GM23338 (cell line): ENCODE measurements around the gene PDE4D. TPM values are rescaled to one million over a fixed set of nuclear protein-coding genes. Genes with fewer than 3 reads are reported as not detected.

Source experiments
- ATAC-seq: fragments of 200-7000 bp; cut with Tn5 transposase; 3 replicates; pipeline ENCODE4 v1.9.1; 2020
- DNase-seq: peaks from one replicate; pipeline ENCODE4 v3.0.0-alpha.2; 2015; ENCODE audit warnings: low spot score
- H2AFZ ChIP-seq: fragments of 200-600 bp; sonication (generic); 2 replicates; pipeline ENCODE4 v1.8.0; 2016; ENCODE audit warnings: antibody characterized with exemption, mild to moderate bottlenecking, moderate library complexity
- H3F3A ChIP-seq: fragments of 200-600 bp; sonication (generic); replicated peaks from 2 replicates; pipeline ENCODE4 v1.8.0; 2017; ENCODE audit warnings: antibody characterized with exemption, mixed run types, low read depth
- H3K27ac ChIP-seq: fragments of 200-600 bp; sonication (generic); 2 replicates; pipeline ENCODE4 v1.6.1; 2016; ENCODE audit warnings: low read depth
- H3K27me3 ChIP-seq: fragments of 200-600 bp; sonication (generic); 2 replicates; pipeline ENCODE4 v1.8.0; 2016; ENCODE audit warnings: mild to moderate bottlenecking, mixed run types, moderate library complexity; ENCODE audit not compliant: insufficient read depth
- H3K36me3 ChIP-seq: fragments of 200-600 bp; sonication (generic); 2 replicates; pipeline ENCODE4 v1.8.0; 2016; ENCODE audit warnings: mild to moderate bottlenecking; ENCODE audit not compliant: insufficient read depth
- H3K4me1 ChIP-seq: fragments of 200-600 bp; sonication (generic); 2 replicates; pipeline ENCODE4 v1.8.0; 2016; ENCODE audit warnings: mild to moderate bottlenecking, moderate library complexity; ENCODE audit not compliant: insufficient read depth
- H3K4me2 ChIP-seq: fragments of 200-600 bp; sonication (generic); 2 replicates; pipeline ENCODE4 v1.7.1; 2017; ENCODE audit warnings: mixed run types
- H3K4me3 ChIP-seq: fragments of 200-600 bp; sonication (generic); 2 replicates; pipeline ENCODE4 v1.6.1; 2016; ENCODE audit warnings: mixed run types
- H3K79me2 ChIP-seq: fragments of 200-600 bp; sonication (generic); replicated peaks from 2 replicates; pipeline ENCODE4 v1.8.0; 2017; ENCODE audit warnings: mild to moderate bottlenecking; ENCODE audit not compliant: insufficient read depth
- H3K9me2 ChIP-seq: fragments of 200-600 bp; sonication (generic); 2 replicates; pipeline ENCODE4 v1.8.0; 2017; ENCODE audit not compliant: insufficient read depth
- H4K20me1 ChIP-seq: fragments of 200-600 bp; sonication (generic); replicated peaks from 2 replicates; pipeline ENCODE4 v1.8.0; 2017; ENCODE audit warnings: mild to moderate bottlenecking; ENCODE audit not compliant: insufficient read depth
- H3K27ac Mint-ChIP-seq: 2 replicates; pipeline ENCODE4 v1.8.0; 2020; ENCODE audit warnings: inconsistent platforms, mild to moderate bottlenecking, moderate library complexity, mixed read lengths
- H3K27me3 Mint-ChIP-seq: 3 replicates; pipeline ENCODE4 v1.8.0; 2022; ENCODE audit warnings: low read depth, mild to moderate bottlenecking, moderate library complexity, mixed read lengths, inconsistent platforms; ENCODE audit not compliant: insufficient read depth, poor library complexity
- H3K36me3 Mint-ChIP-seq: 3 replicates; pipeline ENCODE4 v1.8.0; 2021; ENCODE audit warnings: low read depth, mild to moderate bottlenecking, inconsistent platforms, moderate library complexity, mixed read lengths
- H3K4me1 Mint-ChIP-seq: 3 replicates; pipeline ENCODE4 v1.8.0; 2020; ENCODE audit warnings: mild to moderate bottlenecking, inconsistent platforms, mixed read lengths
- H3K4me3 Mint-ChIP-seq: 3 replicates; pipeline ENCODE4 v1.8.0; 2021; ENCODE audit warnings: moderate library complexity, mild to moderate bottlenecking, inconsistent platforms, mixed read lengths
- H3K9me3 Mint-ChIP-seq: 3 replicates; pipeline ENCODE4 v1.8.0; 2020; ENCODE audit warnings: moderate library complexity, mild to moderate bottlenecking, inconsistent platforms, mixed read lengths
- CREB1 ChIP-seq: fragments of 250-450 bp; sonication (Bioruptor Pico); IDR thresholded peaks from 2 replicates; pipeline ENCODE4 v1.5.0; 2020; ENCODE audit warnings: low read depth, mild to moderate bottlenecking, moderate library complexity
- CTCF ChIP-seq, 2 experiments: fragments of 200-600 bp in 1 of 2; sonication (generic) in 1 of 2; conservative IDR thresholded peaks; 2 replicates each; pipeline versions ENCODE4 v1.5.1 to v1.6.1; 2016 to 2017; ENCODE audit warnings: antibody characterized with exemption in 2 of 2, low read depth in 2 of 2, mild to moderate bottlenecking in 2 of 2, moderate library complexity in 1 of 2
- ETS1 ChIP-seq: IDR thresholded peaks from 2 replicates; pipeline ENCODE4 v1.6.1; 2016; ENCODE audit warnings: antibody characterized with exemption
- EZH2 ChIP-seq: fragments of 200-600 bp; sonication (generic); IDR thresholded peaks from one replicate; pipeline ENCODE4 v1.8.0; 2017; ENCODE audit warnings: antibody characterized with exemption, mild to moderate bottlenecking, low read depth; ENCODE audit not compliant: unreplicated experiment
- JUNB ChIP-seq: IDR thresholded peaks from one replicate; pipeline ENCODE4 v1.6.1; 2016; ENCODE audit warnings: antibody characterized with exemption; ENCODE audit not compliant: unreplicated experiment
- NANOG ChIP-seq: IDR thresholded peaks from 2 replicates; pipeline ENCODE4 v1.6.1; 2016; ENCODE audit warnings: antibody characterized with exemption, borderline replicate concordance
- POLR2AphosphoS5 ChIP-seq: IDR thresholded peaks from 2 replicates; pipeline ENCODE4 v1.6.1; 2016; ENCODE audit warnings: antibody characterized with exemption, low read depth
- REST ChIP-seq: IDR thresholded peaks from one replicate; pipeline ENCODE4 v1.6.1; 2018; ENCODE audit warnings: antibody characterized with exemption; ENCODE audit not compliant: unreplicated experiment
- STAT1 ChIP-seq: IDR thresholded peaks from one replicate; pipeline ENCODE4 v1.6.1; 2016; ENCODE audit warnings: antibody characterized with exemption; ENCODE audit not compliant: unreplicated experiment
- ZNF114 ChIP-seq: fragments of 250-450 bp; sonication (Bioruptor Pico); IDR thresholded peaks from 2 replicates; pipeline ENCODE4 v1.5.0; 2020; ENCODE audit warnings: mild to moderate bottlenecking, moderate library complexity
- polyA plus RNA-seq: library from polyadenylated mRNA; unstranded; fragments of >200 nt; fragmentation: Nextera tagmentation; extraction: Ambion mirVana; gene quantifications from 2 replicates; pipeline ENCODE4 v1.2.1, GENCODE V29; 2016
- total RNA-seq: library from RNA; depleted of rRNA; stranded (reverse); fragments of >200 nt; shearing (Covaris generic); gene quantifications from 2 replicates; pipeline ENCODE4 v1.2.3, GENCODE V29; 2014

Gene PDE4D
- total and polyA plus RNA-seq, 2 experiments from 2014 or later, result 2.1 to 4.7 TPM

- Histone ChIP-seq H3K9me2 (no peaks in the 10 kb centered on the region), H3K4me1 (no peaks in the 10 kb centered on the region), H3F3A (no peaks in the 10 kb centered on the region), H3K4me3 (no peak overlapping the region), H3K79me2 (no peaks in the 10 kb centered on the region), H3K27ac (no peak overlapping the region), H4K20me1 (no peaks in the 10 kb centered on the region), H3K4me2 (no peak overlapping the region), H3K36me3 (no peaks in the 10 kb centered on the region), H2AFZ (no peak overlapping the region), H3K27me3 (no peaks in the 10 kb centered on the region)
- ATAC-seq (no peak), DNase-seq (no peak)
- H3K9me3 Mint-ChIP-seq, result no peaks in the 10 kb centered on the region
- TF ChIP-seq EZH2, result no peak
- no peak for TF ChIP-seq CTCF (conservative IDR thresholded peaks at IDR 0.05; ENCODE audit: low read depth in 2 of 2)
- TF ChIP-seq REST, result no peak
- TF ChIP-seq STAT1, result no peak
- no peak for TF ChIP-seq POLR2AphosphoS5
- no peak for TF ChIP-seq JUNB
- TF ChIP-seq ZNF114, result no peak
- TF ChIP-seq CREB1 (CRISPR knock-in tag), result no peak
- H3K27me3 Mint-ChIP-seq, result no peaks in the 10 kb centered on the region
- no peaks in the 10 kb centered on the region for H3K4me1 Mint-ChIP-seq
- H3K27ac Mint-ChIP-seq, result no peak overlapping the region
- no peak overlapping the region for H3K4me3 Mint-ChIP-seq
- H3K36me3 Mint-ChIP-seq, result no peaks in the 10 kb centered on the region
These were observed 551.3 kb downstream of the PDE4D start for GRCh38 chr5:59342181-59342580.

GRCh38 chr5:59341760-59342159, 551.8 kb downstream of the PDE4D start:
- Histone ChIP-seq H3K4me2 (no peak overlapping the region), H3K4me3 (no peak overlapping the region), H3K27ac (no peak overlapping the region), H2AFZ (no peak overlapping the region), H3K79me2 (no peaks in the 10 kb centered on the region), H4K20me1 (no peaks in the 10 kb centered on the region), H3K9me2 (no peaks in the 10 kb centered on the region), H3F3A (no peaks in the 10 kb centered on the region), H3K4me1 (no peaks in the 10 kb centered on the region), H3K27me3 (no peaks in the 10 kb centered on the region), H3K36me3 (no peaks in the 10 kb centered on the region)
- no peak for DNase-seq
- Mint-ChIP-seq H3K27ac (no peak overlapping the region), H3K36me3 (no peaks in the 10 kb centered on the region), H3K4me1 (no peaks in the 10 kb centered on the region), H3K27me3 (no peaks in the 10 kb centered on the region), H3K9me3 (no peaks in the 10 kb centered on the region), H3K4me3 (no peak overlapping the region)
- ATAC-seq, result no peak
- no peak for TF ChIP-seq STAT1
- TF ChIP-seq NANOG, result no peak
- TF ChIP-seq REST, result no peak
- TF ChIP-seq POLR2AphosphoS5, result no peak
- no peak for TF ChIP-seq EZH2
- TF ChIP-seq CTCF (conservative IDR thresholded peaks at IDR 0.05; ENCODE audit: low read depth in 2 of 2), result no peak
- no peak for TF ChIP-seq ZNF114
- TF ChIP-seq ETS1, result no peak
- TF ChIP-seq CREB1 (CRISPR knock-in tag), result no peak
